HEK293 (cell line): ENCODE results near the gene HEMGN.

Experiments
- ATF2 ChIP-seq: fragments of 450-650 bp; formaldehyde crosslinking; IDR thresholded peaks from 2 replicates; pipeline ENCODE4 v1.5.1; 2016; ENCODE audit warnings: missing biosample characterization, missing genetic modification characterization, low read depth
- CTCF ChIP-seq: fragments of 450-650 bp; formaldehyde crosslinking; IDR thresholded peaks from 2 replicates; pipeline ENCODE4 v1.5.1; 2016; ENCODE audit warnings: missing biosample characterization, missing genetic modification characterization
- ZBTB49 ChIP-seq: fragments of 450-650 bp; formaldehyde crosslinking; IDR thresholded peaks from 2 replicates; pipeline ENCODE4 v1.5.1; 2016; ENCODE audit warnings: missing biosample characterization, missing genetic modification characterization, low read depth
- ZNF121 ChIP-seq: fragments of 450-650 bp; formaldehyde crosslinking; IDR thresholded peaks from 2 replicates; pipeline ENCODE4 v1.5.1; 2016; ENCODE audit warnings: missing biosample characterization, missing genetic modification characterization
- ZNF24 ChIP-seq: fragments of 450-650 bp; formaldehyde crosslinking; IDR thresholded peaks from 2 replicates; pipeline ENCODE4 v1.5.1; 2016; ENCODE audit warnings: missing biosample characterization, missing genetic modification characterization
- ZNF350 ChIP-seq: fragments of 450-650 bp; formaldehyde crosslinking; IDR thresholded peaks from 2 replicates; pipeline ENCODE4 v1.5.0; 2017; ENCODE audit warnings: missing biosample characterization, mild to moderate bottlenecking, missing genetic modification characterization
- ZNF629 ChIP-seq: fragments of 450-650 bp; formaldehyde crosslinking; IDR thresholded peaks from 2 replicates; pipeline ENCODE4 v1.5.1; 2017; ENCODE audit warnings: missing biosample characterization, missing genetic modification characterization
- ZNF670 ChIP-seq: fragments of 450-650 bp; formaldehyde crosslinking; IDR thresholded peaks from 2 replicates; pipeline ENCODE4 v1.5.1; 2016; ENCODE audit warnings: missing biosample characterization, missing genetic modification characterization, low read depth
- ZNF785 ChIP-seq: fragments of 450-650 bp; formaldehyde crosslinking; IDR thresholded peaks from 2 replicates; pipeline ENCODE4 v1.5.1; 2016; ENCODE audit warnings: missing biosample characterization, missing genetic modification characterization

DNA sequence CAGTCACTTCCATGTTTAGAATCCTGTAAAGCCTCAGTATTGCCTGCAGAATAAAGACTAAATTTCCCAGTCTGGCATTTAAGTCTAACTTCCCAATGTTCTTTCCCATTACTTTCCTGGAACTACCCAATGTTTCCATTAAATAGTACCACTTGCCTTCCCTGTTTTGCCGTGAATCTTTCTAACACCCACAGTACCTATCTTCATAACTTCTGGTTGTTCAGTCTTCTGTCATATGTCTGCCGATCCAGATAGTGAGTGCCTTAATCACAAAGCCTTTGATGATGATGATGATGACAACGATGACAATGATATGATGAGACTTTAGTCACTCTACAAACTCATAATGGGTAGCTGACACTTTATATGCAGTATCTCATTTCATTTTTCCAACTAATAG, 6.6 kb upstream of the HEMGN start:
- TF ChIP-seq CTCF (tag by site-specific recombination) (no peak), ZNF350 (tag by site-specific recombination) (no peak), ZNF629 (tag by site-specific recombination) (no peak), ZNF785 (no peak), ZBTB49 (no peak), ATF2 (no peak), ZNF24 (no peak), ZNF121 (tag by site-specific recombination) (no peak), ZNF670 (tag by site-specific recombination) (no peak)
